Loucy (cell line): ENCODE measurements around the gene TMED1.

Experiments
- EZH2phosphoT487 ChIP-seq: fragments of 200-600 bp; IDR thresholded peaks from 2 replicates; pipeline ENCODE4 v1.6.1; 2018; ENCODE audit warnings: antibody characterized with exemption, mild to moderate bottlenecking, moderate library complexity, borderline replicate concordance
- TF ChIP-seq, protein P1 (sequence below): fragments of 200-600 bp; sonication (generic); conservative IDR thresholded peaks from 2 replicates; pipeline ENCODE4 v1.5.1; 2014; ENCODE audit warnings: mild to moderate bottlenecking, antibody characterized with exemption, low read length

DNA sequence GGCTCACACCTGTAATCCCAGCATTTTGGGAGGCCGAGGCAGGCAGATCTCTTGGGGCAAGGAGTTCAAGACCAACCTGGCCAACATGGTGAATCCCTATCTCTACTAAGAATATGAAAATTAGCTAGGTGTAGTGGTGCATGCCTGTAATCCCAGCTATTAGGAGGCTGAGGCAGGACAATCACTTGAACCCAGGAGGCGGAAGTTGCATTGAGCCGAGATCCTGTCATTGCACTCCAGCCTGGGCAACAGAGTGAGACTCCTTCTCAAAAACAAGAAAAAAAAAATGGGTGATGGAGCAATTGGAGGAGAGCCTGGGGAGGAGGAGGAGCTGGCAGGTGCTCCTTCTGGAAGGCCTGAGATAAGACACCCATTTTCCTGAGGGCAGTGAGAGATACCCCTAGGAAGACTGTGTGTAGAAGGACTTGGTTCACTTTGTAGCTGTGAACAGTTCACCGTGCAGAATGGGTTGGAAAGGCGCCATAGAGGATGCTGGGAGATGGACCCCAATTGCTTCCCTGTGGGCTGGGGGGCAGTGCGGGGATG lies 26.6 kb upstream of the TMED1 start:
- TF ChIP-seq, protein P1, sequence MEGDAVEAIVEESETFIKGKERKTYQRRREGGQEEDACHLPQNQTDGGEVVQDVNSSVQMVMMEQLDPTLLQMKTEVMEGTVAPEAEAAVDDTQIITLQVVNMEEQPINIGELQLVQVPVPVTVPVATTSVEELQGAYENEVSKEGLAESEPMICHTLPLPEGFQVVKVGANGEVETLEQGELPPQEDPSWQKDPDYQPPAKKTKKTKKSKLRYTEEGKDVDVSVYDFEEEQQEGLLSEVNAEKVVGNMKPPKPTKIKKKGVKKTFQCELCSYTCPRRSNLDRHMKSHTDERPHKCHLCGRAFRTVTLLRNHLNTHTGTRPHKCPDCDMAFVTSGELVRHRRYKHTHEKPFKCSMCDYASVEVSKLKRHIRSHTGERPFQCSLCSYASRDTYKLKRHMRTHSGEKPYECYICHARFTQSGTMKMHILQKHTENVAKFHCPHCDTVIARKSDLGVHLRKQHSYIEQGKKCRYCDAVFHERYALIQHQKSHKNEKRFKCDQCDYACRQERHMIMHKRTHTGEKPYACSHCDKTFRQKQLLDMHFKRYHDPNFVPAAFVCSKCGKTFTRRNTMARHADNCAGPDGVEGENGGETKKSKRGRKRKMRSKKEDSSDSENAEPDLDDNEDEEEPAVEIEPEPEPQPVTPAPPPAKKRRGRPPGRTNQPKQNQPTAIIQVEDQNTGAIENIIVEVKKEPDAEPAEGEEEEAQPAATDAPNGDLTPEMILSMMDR = no peak
- TF ChIP-seq EZH2phosphoT487 = no peak
